NCI-H146 (cell line): ENCODE results near the gene KRTAP10-10.
"Not testable (repeated sequence)": the region's sequence is repeated elsewhere in the genome, so short reads cannot be mapped to it uniquely, and the experiment has no call there.

Source experiments
- DNase-seq: peaks from one replicate; lab custom pipeline; 2025; lab: John Stamatoyannopoulos, UW

KRTAP10-10 gene

DNA sequence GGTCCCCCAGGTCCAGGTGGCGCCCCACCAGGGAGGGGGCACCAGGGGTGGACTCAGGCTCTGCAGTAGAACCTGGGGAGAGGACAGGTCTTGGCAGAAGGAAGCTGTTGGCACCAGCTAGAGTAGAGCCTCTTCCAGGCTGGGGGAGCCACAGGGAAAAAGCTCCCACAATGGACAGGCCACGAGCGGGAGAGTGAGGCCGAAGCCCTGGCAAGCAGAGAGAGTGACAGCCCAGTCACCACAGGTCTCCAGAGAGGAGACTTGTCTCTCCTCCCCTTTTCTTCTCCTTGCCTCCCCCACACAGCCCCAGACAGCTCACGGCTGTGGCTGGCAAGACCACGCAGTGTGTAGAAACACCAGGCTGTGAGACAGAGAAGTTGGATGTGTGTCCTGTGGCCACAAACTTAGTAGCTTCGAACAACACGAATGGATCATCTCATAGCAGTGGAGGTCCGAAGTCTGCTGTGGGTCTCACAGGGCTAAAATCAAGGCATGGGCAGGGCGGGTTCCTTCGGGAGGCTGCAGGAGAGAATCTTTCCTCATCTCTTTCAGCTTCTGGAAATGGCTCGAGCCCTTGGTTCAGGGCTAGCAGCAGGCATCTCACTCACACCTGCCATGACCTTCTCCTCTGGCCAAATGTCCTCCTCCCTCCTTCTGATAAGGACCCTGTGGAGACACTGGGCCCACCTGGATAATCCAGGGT, 14.0 kb downstream of the KRTAP10-10 start:
- no peak for DNase-seq

DNA sequence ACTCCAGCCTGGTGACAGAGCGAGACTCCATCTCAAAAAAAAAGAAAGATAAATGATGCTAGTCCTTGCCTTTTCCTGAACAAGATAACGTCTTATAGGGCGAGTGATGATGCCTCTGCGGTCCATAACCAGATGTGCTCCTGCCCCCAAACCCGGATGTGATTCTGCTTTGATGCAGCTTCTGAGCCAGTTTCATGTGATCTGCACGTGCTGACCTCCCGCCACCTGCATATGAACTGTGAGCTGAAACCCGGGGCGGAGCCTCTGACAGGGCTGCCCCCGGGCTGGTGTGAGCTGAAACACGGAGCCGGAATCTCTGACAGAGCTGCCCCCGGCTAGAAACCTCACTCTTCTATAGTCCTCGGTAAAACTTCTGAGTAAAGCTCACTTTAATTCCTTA, 16.0 kb downstream of the KRTAP10-10 start:
- no peak for DNase-seq

GRCh38 chr21:44653656-44654575, 16.8 kb downstream of the KRTAP10-10 start:
- peak; percentile 67 for DNase-seq

DNA sequence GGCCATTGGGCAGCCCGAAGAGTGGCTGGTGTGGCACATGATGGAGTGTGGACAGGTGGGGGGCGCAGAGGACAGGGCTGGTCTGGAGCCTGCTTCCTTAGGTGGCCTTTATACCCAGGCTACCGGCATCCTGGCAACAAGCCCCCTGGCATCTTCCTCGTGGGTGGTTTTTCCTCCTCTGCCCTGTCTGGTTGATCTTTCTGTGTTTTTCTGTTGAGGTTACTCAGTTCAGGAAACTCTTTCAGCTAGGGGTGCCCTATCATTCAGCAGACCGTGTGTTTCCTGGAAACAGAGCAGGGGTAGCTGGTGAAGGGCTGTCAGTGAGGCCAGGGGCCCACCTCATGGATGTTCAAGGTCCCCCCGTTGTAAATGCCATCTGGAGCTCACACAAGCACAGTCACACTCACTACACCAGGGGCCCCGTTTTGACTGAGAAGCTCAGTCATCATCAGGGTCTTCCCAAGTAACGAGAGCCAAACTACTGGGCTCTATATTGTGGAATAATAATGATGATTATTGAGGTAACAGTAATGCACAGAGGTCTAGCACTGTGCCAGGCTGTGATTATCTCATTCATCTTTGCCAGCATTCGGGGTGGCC, 17.5 kb downstream of the KRTAP10-10 start, which contains the start of gene KRTAP12-4:
KRTAP12-4 (minus strand) TSS at position 84 of the 600 bp plus-strand sequence; CDS start at position 39, 45 bp downstream.
- no peak for DNase-seq

DNA sequence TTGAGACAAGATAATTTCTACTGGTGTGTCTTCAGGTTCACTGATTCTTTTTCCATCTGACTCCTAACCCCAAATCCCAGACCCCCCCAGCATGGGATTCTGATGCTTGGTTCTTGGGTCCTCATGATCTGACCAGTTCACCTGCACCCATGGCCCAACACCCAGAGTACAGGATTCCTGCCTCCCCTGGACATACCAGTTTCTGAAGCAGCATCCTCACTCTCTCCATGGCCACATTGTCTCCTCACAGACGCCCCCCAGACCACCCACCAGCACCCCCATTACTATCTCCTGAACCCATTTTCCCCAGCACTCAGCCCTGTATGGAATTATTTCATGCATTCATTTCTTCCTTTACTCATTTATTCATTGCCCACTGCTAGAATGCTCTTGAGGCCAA, 19.7 kb downstream of the KRTAP10-10 start:
- DNase-seq: no peak

GRCh38 chr21:44657635-44658540, 20.7 kb downstream of the KRTAP10-10 start, which contains the start of gene KRTAP12-3:
Gene KRTAP12-3 (plus strand): TSS chr21:44657932. CDS start chr21:44657980, 48 bp downstream.
- DNase-seq: no peak

DNA sequence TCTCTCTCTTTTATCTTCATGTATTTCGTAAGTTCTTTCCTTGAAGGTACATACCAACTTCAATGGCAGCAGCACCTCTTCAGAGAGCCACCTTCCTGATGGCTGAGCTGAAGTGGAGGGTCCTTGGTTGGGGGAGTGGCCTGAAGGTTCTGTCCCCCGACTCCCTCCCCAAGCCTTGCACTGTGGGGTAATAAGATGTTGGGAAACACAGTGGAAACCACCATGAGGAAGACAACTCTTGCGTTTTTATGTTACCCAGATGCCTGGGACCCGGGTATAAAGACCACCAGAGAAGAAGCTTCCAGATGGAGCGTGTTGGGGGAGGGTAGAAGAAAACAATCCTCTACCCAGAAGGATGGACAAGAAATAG, 21.4 kb downstream of the KRTAP10-10 start:
- no peak for DNase-seq

DNA sequence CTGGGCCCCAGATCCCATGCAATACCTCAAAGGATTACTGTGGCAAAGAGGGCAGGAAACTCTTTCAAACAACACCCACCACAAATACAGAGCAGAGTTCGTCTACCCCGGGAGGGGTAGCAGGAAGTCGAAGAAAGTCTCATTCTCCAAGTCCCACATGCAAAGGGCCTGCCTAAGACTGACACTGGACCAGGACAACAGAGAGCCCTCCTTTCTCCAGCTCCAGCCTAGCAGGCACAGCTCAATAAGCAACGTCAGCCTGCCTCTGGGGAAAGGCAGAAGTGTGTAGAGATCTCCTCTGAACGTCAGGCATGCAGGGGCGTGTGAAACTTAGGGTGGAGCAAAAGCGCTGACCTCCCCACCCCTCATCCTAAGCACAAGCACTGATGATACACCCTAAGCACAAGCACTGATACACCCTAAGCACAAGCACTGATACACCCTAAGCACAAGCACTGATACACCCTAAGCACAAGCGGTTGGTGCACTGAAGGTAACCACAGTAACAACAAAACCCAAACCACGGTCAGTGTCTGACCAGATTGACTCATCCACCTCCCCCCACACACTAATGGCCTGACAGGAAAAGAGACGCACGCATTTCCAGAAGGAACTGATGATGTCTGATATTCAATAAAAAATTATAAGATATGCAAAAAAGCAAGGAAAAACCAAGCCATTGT, 21.9 kb downstream of the KRTAP10-10 start:
- DNase-seq: no peak

DNA sequence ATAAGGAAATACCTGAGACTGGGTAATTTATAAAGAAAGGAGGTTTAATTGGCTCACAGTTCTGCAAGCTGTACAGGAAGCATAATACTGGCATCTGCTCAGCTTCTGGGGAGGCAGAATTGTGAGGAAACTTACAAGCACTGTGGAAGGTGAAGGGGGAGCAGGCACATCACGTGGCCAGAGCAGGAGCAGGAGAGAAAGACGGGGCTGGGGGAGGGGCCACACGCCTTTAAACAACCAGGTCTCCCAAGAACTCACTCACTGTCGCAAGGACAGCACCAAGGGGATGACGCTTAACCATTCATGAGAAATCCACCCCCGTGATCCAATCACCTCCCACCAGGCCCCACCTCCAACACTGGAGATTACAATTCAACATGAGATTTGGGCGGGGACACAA, 24.4 kb downstream of the KRTAP10-10 start:
- not testable (repeated sequence) for DNase-seq

- no peak for DNase-seq
Observed at GRCh38 chr21:44664691-44665090, 27.5 kb downstream of the KRTAP10-10 start.

- peak; percentile 22 for DNase-seq
Observed at GRCh38 chr21:44666401-44667320, 29.5 kb downstream of the KRTAP10-10 start, which contains the start of gene KRTAP12-2. Gene KRTAP12-2 (minus strand): TSS chr21:44666927. CDS start chr21:44666886, 41 bp downstream.

GRCh38 chr21:44667612-44668011, 30.5 kb downstream of the KRTAP10-10 start:
- no peak for DNase-seq

DNA sequence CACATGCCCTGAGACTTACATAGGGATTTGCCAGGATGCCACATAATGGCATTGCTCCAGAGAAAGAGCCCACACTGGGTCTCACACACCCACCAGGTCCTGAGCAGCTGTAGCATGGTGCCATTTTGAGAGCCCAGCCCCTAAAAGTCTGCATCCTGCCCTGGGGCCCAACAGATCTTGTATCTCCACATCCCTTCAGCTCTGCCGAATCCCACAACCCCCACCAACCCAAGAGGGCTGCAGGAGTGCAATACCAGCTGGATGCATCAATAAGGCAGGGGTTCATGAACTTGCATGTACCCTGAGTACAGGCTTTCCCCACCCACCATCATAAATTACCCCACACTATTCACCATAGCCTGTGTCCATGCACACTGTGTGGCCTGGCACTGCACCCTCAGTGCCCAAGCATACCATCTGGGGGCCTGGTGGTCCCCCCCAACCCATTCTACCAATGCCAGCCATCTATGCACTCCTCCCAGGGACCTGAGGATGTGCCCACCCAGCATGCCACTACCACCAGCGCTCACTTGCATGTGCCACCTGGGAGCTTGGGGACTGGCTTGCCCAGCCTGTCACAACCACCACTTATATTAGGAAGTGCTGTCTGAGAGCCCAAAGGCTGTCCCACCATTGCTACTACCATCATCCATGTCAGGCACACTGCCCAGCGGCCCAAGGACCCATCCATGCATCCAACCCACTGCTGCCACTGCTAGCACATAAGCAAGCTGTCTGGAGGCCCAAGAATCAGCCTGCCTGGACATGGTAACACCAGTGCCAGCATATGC, 33.7 kb downstream of the KRTAP10-10 start:
- no peak for DNase-seq

DNA sequence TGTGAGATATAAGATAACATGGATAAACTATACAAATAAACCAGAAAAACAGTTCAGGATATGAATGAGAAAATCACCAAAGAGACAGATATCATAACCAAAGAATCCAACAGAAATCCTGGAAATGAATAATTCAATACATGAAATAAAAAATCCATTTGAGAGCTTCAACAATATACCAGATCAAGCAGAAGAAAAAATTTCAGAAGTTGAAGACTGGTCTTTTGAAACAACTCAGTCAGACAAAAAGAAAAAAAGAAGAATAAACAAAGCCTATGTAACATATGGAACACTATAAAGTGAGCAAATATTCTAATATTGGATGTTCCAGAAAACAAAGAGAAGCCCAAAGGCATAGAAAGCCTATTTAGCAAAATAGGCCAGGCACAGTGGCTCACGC, 34.8 kb downstream of the KRTAP10-10 start:
- DNase-seq: no peak

- no peak for DNase-seq
Observed at GRCh38 chr21:44677881-44678280, 40.7 kb downstream of the KRTAP10-10 start.

DNA sequence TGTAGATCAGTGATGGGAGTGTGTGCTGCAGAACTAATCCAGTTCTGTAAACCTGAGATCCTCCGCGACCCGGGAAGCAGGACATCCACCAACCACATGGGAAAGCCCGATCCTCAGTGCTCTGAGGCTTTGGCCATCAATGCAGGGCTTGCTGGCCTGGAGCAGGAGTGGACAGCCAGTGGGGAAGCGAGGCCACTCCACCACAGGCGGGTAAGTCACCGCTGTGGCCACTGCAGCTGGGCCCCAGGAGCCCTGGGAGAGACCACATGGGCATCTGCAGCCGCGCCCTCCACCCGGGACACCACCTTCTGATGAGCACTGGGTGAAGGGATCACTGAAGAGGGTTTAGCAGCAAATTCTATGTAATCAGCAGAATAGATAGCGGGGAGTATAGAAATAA, 44.0 kb downstream of the KRTAP10-10 start:
- DNase-seq: no peak

DNA sequence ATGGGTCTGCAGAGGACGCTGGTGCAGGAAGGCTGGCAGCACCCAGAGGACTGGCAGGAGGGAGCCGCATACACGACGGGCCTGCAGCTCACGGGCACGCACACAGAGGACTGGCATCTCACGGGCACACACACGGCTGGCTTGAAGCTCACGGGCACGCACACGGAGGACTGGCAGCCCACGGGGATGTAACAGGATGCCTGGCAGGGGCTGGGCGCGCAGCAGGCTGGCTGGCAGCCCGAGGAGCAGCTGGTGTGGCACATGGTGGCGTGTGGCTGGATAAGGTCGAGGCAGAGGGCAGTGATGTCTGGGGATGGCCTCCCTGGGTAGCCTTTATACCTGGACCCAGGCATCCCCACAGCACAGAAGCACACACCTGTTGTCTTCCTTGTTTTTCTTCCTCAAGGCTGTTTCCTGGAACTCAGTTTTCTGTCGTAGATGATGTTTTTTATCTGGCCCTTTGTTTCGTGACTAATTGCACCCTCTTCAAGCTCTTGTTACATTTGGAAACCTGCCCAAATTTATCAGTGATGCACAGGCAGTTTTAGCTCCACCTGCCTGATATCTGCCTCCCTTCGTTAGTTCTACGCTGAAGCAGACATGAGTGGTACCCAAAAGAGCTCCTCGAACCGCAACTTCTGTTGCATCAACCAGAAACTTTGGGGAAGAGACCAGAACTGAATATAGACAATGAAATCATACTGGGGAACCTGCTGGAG, 44.9 kb downstream of the KRTAP10-10 start, which contains the start of gene KRTAP12-1:
KRTAP12-1 (minus strand) TSS at position 303 of the 719 bp plus-strand sequence; CDS start at position 263, 40 bp downstream.
- DNase-seq: peak; percentile 91

DNA sequence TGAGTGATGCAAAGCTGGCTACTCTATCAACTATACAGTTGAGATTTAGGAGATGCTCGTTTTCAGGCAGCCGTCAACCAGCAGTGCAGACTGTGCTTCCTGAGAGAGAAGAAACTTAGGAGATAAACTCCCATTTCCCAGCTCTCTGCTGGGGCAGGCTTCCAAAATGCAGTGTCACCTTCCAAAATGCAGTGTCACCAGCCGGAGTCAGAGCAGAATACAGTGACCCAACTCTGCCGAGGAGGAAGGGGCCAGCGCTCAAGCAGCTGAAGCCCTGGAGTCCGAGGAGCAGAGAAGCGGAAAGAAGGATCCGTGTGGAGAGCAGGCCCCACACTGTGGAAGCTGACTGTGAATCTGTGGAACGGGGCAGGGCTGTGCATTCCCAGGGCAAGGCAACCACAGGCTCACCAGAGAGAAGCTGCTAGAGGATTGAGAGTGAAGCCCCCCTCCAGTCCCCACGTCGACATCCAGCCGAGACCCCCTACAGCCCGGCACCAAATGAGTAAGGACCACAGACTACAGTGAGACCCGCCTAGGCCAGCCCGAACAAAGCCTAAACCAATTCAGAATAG, 45.5 kb downstream of the KRTAP10-10 start:
- DNase-seq: no peak
